SH-SY5Y (cell line): Measurements from ENCODE around the gene RNF103.
A peak's percentile ranks its signal among the peaks of the same experiment; 100 is the strongest.

ENCODE experiments used
- GATA2 ChIP-seq: IDR thresholded peaks from 2 replicates; pipeline ENCODE4 v1.6.1; 2011; ENCODE audit warnings: mild to moderate bottlenecking, low read depth, low read length
- GATA3 ChIP-seq: IDR thresholded peaks from 2 replicates; pipeline ENCODE4 v1.6.1; 2011; ENCODE audit warnings: low read depth, mild to moderate bottlenecking, low read length, moderate library complexity

Gene RNF103, protein sequence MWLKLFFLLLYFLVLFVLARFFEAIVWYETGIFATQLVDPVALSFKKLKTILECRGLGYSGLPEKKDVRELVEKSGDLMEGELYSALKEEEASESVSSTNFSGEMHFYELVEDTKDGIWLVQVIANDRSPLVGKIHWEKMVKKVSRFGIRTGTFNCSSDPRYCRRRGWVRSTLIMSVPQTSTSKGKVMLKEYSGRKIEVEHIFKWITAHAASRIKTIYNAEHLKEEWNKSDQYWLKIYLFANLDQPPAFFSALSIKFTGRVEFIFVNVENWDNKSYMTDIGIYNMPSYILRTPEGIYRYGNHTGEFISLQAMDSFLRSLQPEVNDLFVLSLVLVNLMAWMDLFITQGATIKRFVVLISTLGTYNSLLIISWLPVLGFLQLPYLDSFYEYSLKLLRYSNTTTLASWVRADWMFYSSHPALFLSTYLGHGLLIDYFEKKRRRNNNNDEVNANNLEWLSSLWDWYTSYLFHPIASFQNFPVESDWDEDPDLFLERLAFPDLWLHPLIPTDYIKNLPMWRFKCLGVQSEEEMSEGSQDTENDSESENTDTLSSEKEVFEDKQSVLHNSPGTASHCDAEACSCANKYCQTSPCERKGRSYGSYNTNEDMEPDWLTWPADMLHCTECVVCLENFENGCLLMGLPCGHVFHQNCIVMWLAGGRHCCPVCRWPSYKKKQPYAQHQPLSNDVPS

DNA sequence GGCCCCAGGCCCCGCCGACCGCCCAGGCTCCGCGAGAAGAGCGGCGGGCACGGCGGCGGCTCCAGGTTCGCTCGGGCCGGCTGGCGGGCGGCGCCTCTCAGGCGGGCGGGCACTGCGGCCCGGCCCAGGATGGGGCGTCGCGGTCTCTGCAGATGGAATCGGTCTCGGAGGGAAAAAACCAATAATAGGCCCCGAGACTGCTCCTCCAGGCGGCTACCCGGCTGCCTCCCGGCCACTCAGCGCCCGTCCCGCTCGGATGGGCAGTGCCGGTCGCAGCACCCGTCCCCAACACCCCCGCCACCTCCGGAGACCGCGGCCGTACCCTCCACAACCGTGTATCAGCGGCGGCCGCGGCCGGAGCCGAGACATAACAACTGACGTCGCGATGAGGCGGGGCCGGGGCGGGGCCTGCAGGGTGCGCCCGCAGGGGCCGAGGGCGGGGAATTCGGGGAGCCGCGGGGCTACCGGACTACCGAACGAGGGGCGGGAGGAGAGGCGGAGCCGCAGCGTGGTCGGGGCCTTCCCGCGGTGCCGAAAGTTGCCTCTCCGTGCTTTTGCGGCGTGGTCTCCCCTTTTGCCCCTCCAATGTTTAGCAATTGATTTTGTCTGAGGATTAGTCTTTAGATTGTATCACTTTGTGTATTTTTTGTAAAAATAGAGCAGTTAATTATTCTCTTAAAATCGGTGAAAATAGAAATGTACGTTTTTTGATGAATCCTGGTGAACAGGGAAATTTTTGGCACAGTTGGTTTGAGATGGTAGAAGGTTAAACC is at the start of gene RNF103:
Gene RNF103, minus strand, starts transcription at position 372 of the 773 bp plus-strand sequence. CDS start 979 bp downstream, outside the sequence.
- peak; percentile 20; the same call in 1 of the 2 replicates for TF ChIP-seq GATA2
- TF ChIP-seq GATA3, result no peak

DNA sequence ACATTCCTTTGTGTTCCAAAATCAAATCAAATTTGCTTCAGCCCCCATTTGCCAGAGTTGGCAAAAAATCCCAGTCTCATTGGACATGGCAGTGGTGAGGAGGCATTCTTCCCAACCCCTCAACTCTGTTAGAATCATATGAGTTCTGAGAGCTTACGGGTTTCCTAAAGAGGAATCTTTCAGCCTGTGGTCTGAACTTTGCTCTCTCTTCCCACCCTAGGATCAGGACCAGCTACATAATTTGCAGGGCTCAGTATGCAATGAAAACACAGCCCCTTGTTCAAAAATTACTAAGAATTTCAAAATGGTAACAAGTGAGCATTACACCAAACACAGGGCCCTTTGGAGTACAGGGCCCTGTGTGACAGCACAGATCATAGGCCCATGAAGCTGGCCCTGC is 49.3 kb upstream of the RNF103 start:
- TF ChIP-seq GATA2, result no peak
- no peak for TF ChIP-seq GATA3

GRCh38 chr2:86672027-86672545 is 48.4 kb upstream of the RNF103 start:
- TF ChIP-seq GATA3 (no peak), GATA2 (no peak)

DNA sequence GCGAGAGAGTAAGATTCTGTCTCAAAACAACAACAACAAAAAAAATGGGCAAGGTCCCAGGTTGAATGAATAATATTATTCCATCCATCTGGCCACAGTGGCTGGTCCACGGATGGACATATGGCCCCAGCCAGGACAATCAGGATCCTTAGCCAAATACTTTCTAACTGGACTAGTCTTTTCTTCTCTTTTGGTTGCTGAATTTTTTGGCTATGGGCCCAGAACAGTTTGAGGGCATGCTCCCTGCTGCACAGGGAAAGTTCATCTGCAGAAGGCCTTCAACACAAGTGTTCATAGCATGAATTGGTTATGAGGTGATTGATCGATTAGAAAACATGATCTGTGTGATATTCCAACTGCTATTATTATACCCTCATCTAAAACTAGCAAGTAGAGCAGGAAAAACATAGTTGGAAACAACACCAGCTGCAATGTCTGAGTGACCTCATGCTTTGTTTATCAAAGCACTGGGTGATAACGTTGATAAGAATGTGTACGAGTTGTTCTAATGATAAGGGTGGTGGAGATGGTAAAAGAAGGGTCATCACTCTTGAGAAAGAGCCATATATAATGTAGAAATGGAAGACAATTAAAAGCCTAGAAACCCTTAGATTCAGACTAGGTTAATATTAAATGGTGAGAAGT is 47.8 kb upstream of the RNF103 start:
- no peak for TF ChIP-seq GATA2
- no peak for TF ChIP-seq GATA3

- no peak for TF ChIP-seq GATA3
- TF ChIP-seq GATA2, result no peak
These were observed 37.7 kb upstream of the RNF103 start for GRCh38 chr2:86661333-86661732.

GRCh38 chr2:86650188-86650587 is 26.5 kb upstream of the RNF103 start:
- TF ChIP-seq GATA3, result no peak
- TF ChIP-seq GATA2, result no peak

DNA sequence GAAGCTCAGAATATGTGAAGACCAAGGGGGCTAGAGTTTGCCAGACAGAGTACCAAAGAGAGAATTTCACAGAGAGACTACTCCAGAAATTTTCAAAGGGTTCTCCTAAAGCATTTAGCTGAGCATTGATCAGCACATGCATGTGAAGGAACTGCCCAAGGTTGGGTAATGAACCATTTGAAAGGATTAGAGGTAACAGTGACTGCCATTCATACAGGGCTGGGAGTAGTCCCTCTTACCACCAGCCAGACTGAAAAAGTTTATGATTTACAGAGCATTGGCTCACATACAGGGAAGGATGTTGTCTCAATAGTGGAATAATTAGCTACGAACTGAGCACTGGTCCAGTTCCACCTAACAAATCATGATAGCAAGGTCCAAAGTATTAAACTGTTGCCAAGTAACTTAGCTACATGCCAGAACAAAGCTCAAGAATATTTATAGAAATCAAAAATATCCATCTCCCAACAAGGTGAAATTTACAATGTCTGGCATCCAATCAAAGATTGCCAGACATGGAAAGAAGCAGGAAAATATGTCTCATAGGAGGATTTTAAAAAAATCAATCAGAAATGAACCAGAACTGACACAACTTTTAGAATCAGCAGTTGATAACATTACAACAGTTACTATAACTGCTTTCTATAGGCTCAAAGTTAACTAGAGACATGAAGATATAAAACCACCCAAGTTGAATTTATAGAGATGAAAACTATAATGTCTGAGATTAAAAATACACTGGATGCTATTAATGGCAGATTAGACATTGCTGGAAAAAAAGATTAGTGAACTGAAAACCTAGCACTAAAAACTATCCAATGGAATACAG is 25.7 kb upstream of the RNF103 start:
- TF ChIP-seq GATA2 (no peak), GATA3 (no peak)

GRCh38 chr2:86648681-86649080 is 25.0 kb upstream of the RNF103 start:
- no peak for TF ChIP-seq GATA2
- TF ChIP-seq GATA3, result no peak

DNA sequence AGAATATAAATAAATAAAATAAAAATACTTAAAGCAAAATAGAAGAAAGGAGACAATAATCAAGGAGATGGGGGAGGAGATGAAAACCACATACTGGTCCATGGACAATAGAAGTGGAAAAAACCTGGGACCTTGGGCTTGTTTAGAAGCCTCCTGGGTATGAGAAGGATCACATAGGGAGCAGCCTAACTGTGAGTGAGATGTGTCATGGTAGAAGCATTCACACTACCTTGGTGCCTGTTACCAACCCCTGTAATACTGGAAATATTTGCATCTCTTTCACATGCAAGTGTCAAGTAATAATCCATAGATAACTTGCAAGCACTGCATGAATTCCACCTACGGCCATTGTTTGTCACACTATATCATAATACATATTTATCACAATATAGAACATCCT is 23.2 kb upstream of the RNF103 start:
- TF ChIP-seq GATA3, result no peak
- TF ChIP-seq GATA2, result no peak

DNA sequence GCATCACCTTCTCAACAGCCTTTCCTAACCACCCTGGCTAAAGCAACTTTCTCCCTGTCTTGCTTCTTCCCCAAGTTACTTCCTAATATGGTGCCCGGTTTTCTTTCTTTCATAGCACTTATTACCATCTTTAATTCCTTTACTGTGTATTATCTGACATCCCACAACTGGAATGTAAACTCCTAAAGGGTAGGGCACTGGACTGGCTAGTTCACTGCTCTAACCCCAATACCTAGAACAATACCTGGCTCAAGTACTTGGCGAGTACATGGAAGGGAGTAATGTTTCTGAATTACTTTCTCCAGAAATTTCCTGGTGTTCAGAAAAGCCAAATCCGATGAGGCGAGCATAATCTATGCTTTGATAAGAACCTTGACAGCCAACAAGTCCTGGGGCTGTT is 22.7 kb upstream of the RNF103 start:
- TF ChIP-seq GATA2 (no peak), GATA3 (no peak)

- TF ChIP-seq GATA3 (no peak), GATA2 (no peak)
These were observed 22.1 kb upstream of the RNF103 start for GRCh38 chr2:86645752-86646151.

DNA sequence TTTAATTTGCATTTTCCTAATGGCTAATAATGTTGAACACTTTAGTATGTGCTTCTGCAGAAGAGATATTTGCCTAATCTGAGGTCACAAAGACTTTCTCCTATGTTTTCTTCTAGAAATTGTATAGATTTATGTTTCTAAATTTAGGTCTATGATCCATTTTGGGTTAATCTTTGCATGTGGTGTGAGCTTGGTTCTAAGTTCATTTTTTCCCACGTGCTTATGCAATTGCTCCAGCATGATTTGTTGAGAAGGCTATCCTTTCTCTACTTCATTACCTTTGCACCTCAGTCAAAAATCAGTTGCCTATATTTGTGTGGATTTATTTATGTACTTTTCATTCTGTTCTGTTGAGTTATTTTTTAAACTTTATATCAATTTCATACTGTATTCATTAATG is 15.0 kb upstream of the RNF103 start:
- TF ChIP-seq GATA2 (no peak), GATA3 (no peak)

DNA sequence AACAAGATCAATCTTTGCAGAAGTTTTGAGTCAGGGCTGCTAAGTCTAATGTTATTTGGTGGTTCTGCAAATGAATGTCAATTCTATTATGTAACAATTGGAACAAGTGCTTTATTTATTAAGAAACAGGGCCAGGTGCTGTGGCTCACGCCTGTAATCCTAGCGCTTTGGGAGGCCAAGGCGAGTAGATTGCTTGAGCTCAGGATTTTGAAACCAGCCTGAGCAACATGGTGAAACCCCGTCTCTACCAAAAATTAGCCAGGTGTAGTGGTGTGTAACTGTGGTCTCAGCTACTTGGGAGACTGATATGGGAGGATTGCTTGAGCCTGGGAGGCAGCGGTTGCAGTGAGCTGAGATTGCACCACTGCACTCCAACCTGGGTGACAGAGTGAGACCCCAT is 13.2 kb upstream of the RNF103 start:
- no peak for TF ChIP-seq GATA2
- no peak for TF ChIP-seq GATA3

DNA sequence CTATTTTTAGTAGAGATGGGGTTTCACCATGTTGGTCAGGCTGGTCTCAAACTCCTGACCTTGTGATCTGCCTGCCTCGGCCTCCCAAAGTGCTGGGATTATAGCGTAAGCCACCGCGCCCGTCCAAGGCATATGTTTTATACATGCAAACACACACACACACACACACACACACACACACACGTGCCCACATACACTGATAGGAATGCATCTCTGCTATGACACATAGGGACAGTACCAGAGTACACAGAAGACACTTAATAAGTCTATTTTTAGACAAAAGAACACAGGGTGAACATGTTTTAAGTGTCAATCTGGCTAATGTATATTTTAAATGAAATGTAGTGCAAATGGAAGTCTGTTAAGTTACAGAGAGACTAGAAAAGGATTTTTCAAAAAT is 10.7 kb upstream of the RNF103 start:
- TF ChIP-seq GATA3 (no peak), GATA2 (no peak)

DNA sequence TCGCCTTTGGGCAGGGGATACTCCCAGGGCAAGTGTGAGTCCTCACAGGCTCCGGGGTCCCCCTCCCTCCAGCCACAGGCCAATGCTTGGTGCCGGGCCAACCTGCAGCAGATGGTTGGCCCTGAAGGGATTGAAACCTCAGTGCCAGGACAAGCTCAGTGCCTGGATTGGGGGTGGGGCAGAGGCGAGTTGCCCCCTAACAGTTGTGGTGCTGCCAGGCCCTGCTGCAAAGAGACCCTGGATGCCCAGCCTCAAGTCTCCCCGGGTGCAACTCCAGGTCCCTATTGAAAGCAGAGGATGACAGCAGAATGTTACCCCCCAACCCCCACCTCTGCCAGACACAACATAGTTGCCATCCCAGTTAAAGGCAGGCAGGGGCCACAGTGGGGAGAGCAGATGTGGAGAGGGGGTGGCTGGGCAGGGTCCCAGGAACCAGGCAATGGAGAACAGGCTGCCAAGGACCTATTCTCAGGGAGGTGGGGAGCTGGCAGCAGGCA is 9.5 kb upstream of the RNF103 start:
- TF ChIP-seq GATA2 (no peak), GATA3 (no peak)
